Measurements from ENCODE around the gene STXBP2.

The STXBP2 gene

DNA sequence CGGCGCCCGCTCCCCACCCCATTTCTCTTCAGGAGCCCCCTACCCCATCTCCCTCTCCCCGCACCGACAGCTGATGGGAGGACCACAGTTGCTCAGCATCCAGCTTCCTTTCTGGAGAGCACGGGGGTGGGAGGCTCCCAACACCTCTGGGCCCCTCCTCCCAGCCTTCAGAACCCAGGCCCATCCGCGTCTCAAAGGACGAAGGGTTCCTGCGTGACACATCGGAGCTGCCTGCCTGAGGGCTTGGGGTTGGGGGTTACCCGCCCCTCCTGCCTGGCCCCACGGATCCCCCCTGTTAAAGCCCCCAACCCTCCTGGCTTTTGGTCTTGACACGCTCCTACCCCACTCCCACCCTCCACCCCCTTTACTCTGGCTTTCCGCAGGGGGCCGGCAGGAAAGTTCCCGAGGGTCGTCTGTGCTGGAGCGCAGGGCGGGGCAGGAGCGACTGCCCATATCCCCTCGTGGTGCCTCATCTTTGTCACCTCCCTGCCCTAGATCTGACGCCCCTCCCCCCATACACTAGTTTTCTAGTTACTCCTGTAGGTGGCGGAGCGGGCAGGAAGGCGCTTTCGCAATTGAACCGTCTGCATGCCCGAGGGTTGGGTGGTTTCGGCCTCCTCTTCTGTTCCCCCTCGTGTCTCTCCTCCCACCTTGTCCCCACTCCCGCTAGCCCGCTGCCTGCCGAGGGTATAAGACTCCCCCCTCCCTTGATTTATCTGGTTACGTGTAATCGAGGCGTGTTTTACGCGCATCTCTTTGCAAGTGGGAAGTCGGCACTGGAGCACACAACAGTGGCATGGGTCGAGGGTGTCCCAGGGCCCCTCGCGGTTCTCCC lies 44.6 kb downstream of the STXBP2 start:
- DNase-seq = peak; percentile 80

DNA sequence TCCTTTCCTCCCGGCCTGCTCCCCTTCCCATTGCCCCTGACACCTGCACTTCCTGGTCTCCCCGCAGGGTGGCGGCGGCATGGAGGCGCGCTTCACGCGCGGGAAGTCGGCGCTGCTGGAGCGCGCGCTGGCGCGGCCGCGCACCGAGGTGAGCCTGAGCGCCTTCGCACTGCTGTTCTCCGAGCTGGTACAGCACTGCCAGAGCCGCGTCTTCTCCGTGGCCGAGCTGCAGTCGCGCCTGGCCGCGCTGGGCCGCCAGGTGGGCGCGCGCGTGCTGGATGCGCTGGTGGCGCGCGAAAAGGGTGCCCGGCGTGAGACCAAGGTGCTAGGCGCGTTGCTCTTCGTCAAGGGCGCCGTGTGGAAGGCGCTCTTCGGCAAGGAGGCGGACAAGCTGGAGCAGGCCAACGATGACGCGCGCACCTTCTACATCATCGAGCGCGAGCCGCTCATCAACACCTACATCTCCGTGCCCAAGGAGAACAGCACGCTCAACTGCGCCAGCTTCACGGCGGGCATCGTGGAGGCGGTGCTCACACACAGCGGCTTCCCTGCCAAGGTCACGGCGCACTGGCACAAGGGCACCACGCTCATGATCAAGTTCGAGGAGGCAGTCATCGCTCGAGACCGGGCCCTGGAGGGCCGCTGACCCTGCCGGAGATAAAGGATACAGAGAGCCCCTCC lies 45.4 kb downstream of the STXBP2 start:
- DNase-seq = no peak

DNA sequence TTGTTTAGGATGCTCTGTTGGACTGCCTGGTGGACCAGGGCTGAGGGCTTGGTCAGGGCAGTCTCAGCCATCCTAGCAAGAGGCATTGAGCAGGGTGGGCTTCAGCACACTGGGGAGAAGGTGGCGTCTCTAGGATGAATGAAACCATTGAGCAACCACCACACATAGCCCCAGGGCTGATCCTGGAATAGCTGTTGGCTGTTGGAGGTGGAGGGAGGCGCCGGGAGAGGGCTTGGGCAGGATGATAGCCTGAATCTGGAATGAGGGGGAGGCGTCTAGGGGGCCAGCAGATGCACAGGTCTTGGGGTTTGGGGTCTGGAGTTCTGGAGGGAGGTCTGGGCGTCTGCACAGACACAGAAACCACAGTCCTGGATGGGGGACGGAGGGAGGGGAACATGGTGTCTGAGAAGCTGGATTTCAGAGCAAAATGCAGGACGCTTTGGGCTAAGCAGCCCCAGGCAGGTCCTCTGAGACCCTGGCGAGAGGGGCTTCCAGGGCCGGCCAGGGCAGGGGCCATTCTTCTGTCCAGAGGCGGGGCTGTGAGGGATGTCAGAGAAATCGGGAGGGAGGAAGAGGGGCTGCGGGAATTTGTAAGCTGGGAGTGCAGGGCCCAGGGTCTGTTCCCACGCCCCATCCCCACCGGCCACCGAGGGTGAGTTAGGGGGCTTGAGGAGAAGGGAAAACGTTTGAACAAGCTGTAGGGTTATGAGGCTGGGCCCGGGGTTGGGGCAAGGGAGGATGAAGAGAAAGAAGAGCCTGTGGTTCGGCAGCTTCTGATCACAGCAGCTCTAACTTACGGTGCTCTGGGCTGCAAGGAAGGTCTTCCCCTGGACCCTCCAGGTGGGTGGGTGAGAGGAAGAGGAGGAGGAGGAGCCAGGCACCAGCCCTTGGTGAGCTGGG lies 48.9 kb downstream of the STXBP2 start:
- no peak for DNase-seq

- no peak for DNase-seq
These were observed 50.3 kb downstream of the STXBP2 start for GRCh38 chr19:7687177-7687576.

GRCh38 chr19:7689165-7689564 lies 52.3 kb downstream of the STXBP2 start:
- no peak for DNase-seq

DNA sequence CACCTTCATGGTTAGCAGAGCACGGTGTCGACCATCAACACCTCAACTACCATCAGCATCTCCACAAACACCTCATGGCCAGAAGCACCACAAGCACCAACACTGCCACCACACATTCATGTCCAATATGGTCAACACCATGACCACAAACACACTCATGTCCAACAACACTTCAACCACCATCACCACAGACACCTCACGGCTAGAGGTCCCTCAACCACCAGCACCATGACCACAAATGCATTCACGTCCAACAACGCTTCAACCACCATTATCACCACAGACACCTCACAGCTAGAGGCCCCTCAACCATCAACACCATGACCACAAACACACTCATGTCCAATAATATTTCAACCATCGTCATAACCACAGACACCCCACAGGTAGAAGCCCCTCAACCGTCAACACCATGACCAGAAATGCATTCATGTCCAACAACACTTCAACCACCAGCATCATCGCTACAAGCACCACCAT lies 53.9 kb downstream of the STXBP2 start:
- DNase-seq = peak; percentile 26

GRCh38 chr19:7691497-7691896 lies 54.6 kb downstream of the STXBP2 start:
- peak; percentile 26 for DNase-seq

DNA sequence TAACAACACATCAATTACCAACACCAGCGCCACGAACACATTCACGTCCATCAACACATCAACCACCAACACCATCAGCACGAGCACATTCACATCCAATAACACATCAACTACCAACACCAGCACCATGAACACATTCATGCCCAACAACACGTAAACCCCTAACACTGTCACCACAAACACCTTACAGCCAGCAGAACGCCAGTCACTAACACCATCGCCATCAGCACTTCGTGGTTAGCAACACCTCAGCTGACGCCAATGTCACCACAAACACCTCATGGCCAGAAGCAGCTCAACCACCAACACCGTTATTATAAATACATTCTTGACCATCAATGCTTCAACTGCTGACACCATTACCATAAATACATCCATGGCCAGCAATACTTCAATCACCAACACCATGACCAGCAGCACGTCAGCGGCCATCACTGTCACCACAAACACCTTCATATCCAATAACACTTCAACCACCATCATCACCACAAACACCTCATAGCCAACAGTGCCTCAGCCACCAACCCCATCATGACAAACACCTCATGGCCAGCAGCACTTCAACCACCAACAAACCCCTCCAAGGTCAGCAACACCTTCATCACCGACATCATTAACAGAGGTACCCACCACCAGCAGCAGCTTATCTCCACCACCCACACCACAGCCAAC lies 55.6 kb downstream of the STXBP2 start:
- no peak for DNase-seq

- DNase-seq = no peak
These were observed 57.6 kb downstream of the STXBP2 start for GRCh38 chr19:7694499-7694898.
